IMR-90 (cell line): ENCODE measurements around the gene FLNA. TPM values are rescaled to one million over a fixed set of nuclear protein-coding genes. Genes with fewer than 3 reads are reported as not detected.

Experiments
- ATAC-seq: fragments of 200-7000 bp; cut with Tn5 transposase; 2 replicates; pipeline ENCODE4 v1.9.1; 2020; ENCODE audit warnings: low read depth, mild to moderate bottlenecking, moderate library complexity
- BruUV-seq: library from RNA; stranded (reverse); fragments of 400-500 nt; replicated peaks from 2 replicates; lab custom pipeline; 2021; lab: Mats Ljungman, UMichigan
- CTCF ChIA-PET: fragments of 300-600 bp; formaldehyde crosslinking; extraction: SDS; loops from one replicate; lab custom pipeline; 2021; ENCODE audit warnings: antibody characterized with exemption; lab: Yijun Ruan, JAX
- POLR2A ChIA-PET: fragments of 300-600 bp; sonication (Branson Sonifier 250); formaldehyde crosslinking; loops from one replicate; lab custom pipeline; 2022; ENCODE audit warnings: antibody characterized with exemption; ENCODE audit not compliant: unreplicated experiment; lab: Charles Lee
- DNase-seq: peaks from one replicate; pipeline ENCODE4 v3.0.0; 2013
- H2AFZ ChIP-seq: replicated peaks from 2 replicates; pipeline ENCODE3; 2013; ENCODE audit warnings: low read length, mild to moderate bottlenecking; ENCODE audit not compliant: poor library complexity
- H2AK5ac ChIP-seq: 2 replicates; pipeline ENCODE4 v1.6.1; 2013; ENCODE audit warnings: low read depth, low read length, inconsistent platforms
- H2AK9ac ChIP-seq: replicated peaks from 2 replicates; pipeline ENCODE3; 2013; ENCODE audit warnings: mild to moderate bottlenecking, low read depth, low read length, moderate library complexity; ENCODE audit not compliant: poor library complexity
- H2BK120ac ChIP-seq: 2 replicates; pipeline ENCODE4 v1.6.1; 2013; ENCODE audit warnings: low read depth, low read length, inconsistent platforms
- H2BK15ac ChIP-seq: 3 replicates; pipeline ENCODE4 v1.6.1; 2013; ENCODE audit warnings: low read depth, low read length, inconsistent platforms
- H2BK20ac ChIP-seq: 2 replicates; pipeline ENCODE4 v1.6.1; 2013; ENCODE audit warnings: low read depth, mild to moderate bottlenecking, inconsistent platforms, low read length, moderate library complexity
- H2BK5ac ChIP-seq: 2 replicates; pipeline ENCODE4 v1.6.1; 2013; ENCODE audit warnings: mild to moderate bottlenecking, low read depth, low read length, inconsistent platforms; ENCODE audit not compliant: poor library complexity, severe bottlenecking
- H3K14ac ChIP-seq: replicated peaks from 2 replicates; pipeline ENCODE4 v1.6.1; 2013; ENCODE audit warnings: low read depth, low read length, inconsistent platforms
- H3K18ac ChIP-seq: 2 replicates; pipeline ENCODE4 v1.6.1; 2013; ENCODE audit warnings: low read depth, low read length, control low read depth
- H3K23ac ChIP-seq: 2 replicates; pipeline ENCODE4 v1.6.1; 2013; ENCODE audit warnings: low read depth, low read length, inconsistent platforms
- H3K27ac ChIP-seq: 2 replicates; pipeline ENCODE4 v1.5.1; 2013; ENCODE audit warnings: mild to moderate bottlenecking, control low read depth, low read length; ENCODE audit not compliant: insufficient read depth
- H3K27me3 ChIP-seq: 2 replicates; pipeline ENCODE4 v1.6.1; 2013; ENCODE audit warnings: low read length; ENCODE audit not compliant: control insufficient read depth, insufficient read depth
- H3K36me3 ChIP-seq: 2 replicates; pipeline ENCODE4 v1.6.1; 2013; ENCODE audit warnings: low read length, mixed read lengths; ENCODE audit not compliant: control insufficient read depth, insufficient read depth
- H3K4ac ChIP-seq: 2 replicates; pipeline ENCODE4 v1.6.1; 2013; ENCODE audit warnings: low read depth, low read length, inconsistent platforms
- H3K4me1 ChIP-seq: 2 replicates; pipeline ENCODE4 v1.6.1; 2013; ENCODE audit warnings: low read length, mixed read lengths; ENCODE audit not compliant: control insufficient read depth, insufficient read depth
- H3K4me2 ChIP-seq: 2 replicates; pipeline ENCODE4 v1.6.1; 2013; ENCODE audit warnings: low read depth, mild to moderate bottlenecking, control low read depth, low read length, moderate library complexity
- H3K4me3 ChIP-seq: 2 replicates; pipeline ENCODE4 v1.5.1; 2013; ENCODE audit warnings: low read depth, mild to moderate bottlenecking, control low read depth, low read length, moderate library complexity; ENCODE audit not compliant: insufficient read depth
- H3K56ac ChIP-seq: 2 replicates; pipeline ENCODE4 v1.6.1; 2013; ENCODE audit warnings: low read length, inconsistent platforms; ENCODE audit not compliant: insufficient read depth; ENCODE audit errors: extremely low read depth
- H3K79me1 ChIP-seq, 2 experiments: 2 replicates each; pipeline ENCODE4 v1.6.1; 2013; ENCODE audit warnings: low read length in 2 of 2, inconsistent platforms in 1 of 2, low read depth in 1 of 2
- H3K9ac ChIP-seq: 2 replicates; pipeline ENCODE4 v1.6.1; 2013; ENCODE audit warnings: low read depth, low read length, control low read depth
- H3K9me1 ChIP-seq: 2 replicates; pipeline ENCODE4 v1.6.1; 2013; ENCODE audit warnings: low read length, inconsistent platforms; ENCODE audit not compliant: insufficient read depth
- H3K9me3 ChIP-seq: 2 replicates; pipeline ENCODE4 v1.6.1; 2013; ENCODE audit warnings: low read length; ENCODE audit not compliant: control insufficient read depth, insufficient read depth
- H4K20me1 ChIP-seq: 2 replicates; pipeline ENCODE4 v1.6.1; 2013; ENCODE audit warnings: low read length, inconsistent platforms; ENCODE audit not compliant: insufficient read depth
- H4K5ac ChIP-seq: 2 replicates; pipeline ENCODE4 v1.6.1; 2013; ENCODE audit warnings: mild to moderate bottlenecking, low read depth, low read length, control low read depth
- H4K8ac ChIP-seq, 2 experiments: 2 replicates each; pipeline ENCODE4 v1.6.1; 2013; ENCODE audit warnings: low read depth in 2 of 2, low read length in 2 of 2, control low read depth in 1 of 2, inconsistent platforms in 1 of 2
- H4K91ac ChIP-seq: 2 replicates; pipeline ENCODE4 v1.6.1; 2013; ENCODE audit warnings: low read depth, low read length, inconsistent platforms; ENCODE audit not compliant: insufficient read depth
- CEBPB ChIP-seq: IDR thresholded peaks from 2 replicates; pipeline ENCODE4 v1.6.1; 2012; ENCODE audit warnings: low read depth, low read length, improper control_type of control experiment
- CHD1 ChIP-seq: IDR thresholded peaks from 2 replicates; pipeline ENCODE4 v1.6.1; 2012; ENCODE audit warnings: low read depth, low read length, improper control_type of control experiment
- MAFK ChIP-seq: IDR thresholded peaks from 2 replicates; pipeline ENCODE4 v1.6.1; 2012; ENCODE audit warnings: low read depth, low read length, improper control_type of control experiment
- MAZ ChIP-seq: IDR thresholded peaks from 2 replicates; pipeline ENCODE4 v1.6.1; 2012; ENCODE audit warnings: low read depth, mild to moderate bottlenecking, low read length, improper control_type of control experiment, moderate library complexity, borderline replicate concordance
- NFE2L2 ChIP-seq: fragments of 150-350 bp; IDR thresholded peaks from 2 replicates; pipeline ENCODE4 v1.6.1; 2016; ENCODE audit warnings: low read depth, mild to moderate bottlenecking, low read length
- RAD21 ChIP-seq: IDR thresholded peaks from 2 replicates; pipeline ENCODE4 v1.6.1; 2012; ENCODE audit warnings: low read length, improper control_type of control experiment
- RCOR1 ChIP-seq: IDR thresholded peaks from 2 replicates; pipeline ENCODE4 v1.6.1; 2012; ENCODE audit warnings: mild to moderate bottlenecking, low read length, improper control_type of control experiment; ENCODE audit not compliant: insufficient replicate concordance
- SMC3 ChIP-seq: fragments of 150-350 bp; IDR thresholded peaks from 2 replicates; pipeline ENCODE4 v1.6.1; 2016; ENCODE audit warnings: low read depth, mild to moderate bottlenecking, antibody characterized with exemption, low read length, moderate library complexity
- WGBS, 2 experiments: methylation state at CpG; one replicate each; pipeline versions ENCODE4 v1.1.5 to v1.1.7; 2013; ENCODE audit warnings: missing lambda C conversion rate in 2 of 2; ENCODE audit not compliant: insufficient read length in 1 of 2; ENCODE audit errors: extremely low coverage in 2 of 2; 5-methylcytosine and 5-hydroxymethylcytosine counted together
- dilution Hi-C: fragments of 300-500 bp; cut with HindIII; formaldehyde crosslinking; loops from one replicate; pipeline ENCODE4 v1.14.3; 2018; ENCODE audit warnings: low sequenced_read_pairs; ENCODE audit not compliant: unreplicated experiment
- in situ Hi-C: fragments of 300-500 bp; cut with MboI; formaldehyde crosslinking; loops from 3 replicates; pipeline ENCODE4 v1.14.3; 2019; ENCODE audit warnings: low sequenced_read_pairs, inconsistent platforms, mixed read lengths
- intact Hi-C: fragments of 100-400 bp; cut with micrococcal nuclease; formaldehyde crosslinking; loops from 2 replicates; pipeline ENCODE4 v1.10.0; 2022
- polyA plus RNA-seq, 3 experiments: library from polyadenylated mRNA; depleted of rRNA; stranded (reverse); fragments of >200 nt; gene quantifications; 2 replicates each; pipeline ENCODE4 v1.2.3, GENCODE V29; 2012; ENCODE audit warnings: low replicate concordance in 1 of 3
- total RNA-seq: library from RNA; depleted of rRNA; stranded (reverse); fragments of >200 nt; gene quantifications from 2 replicates; pipeline ENCODE4 v1.2.3, GENCODE V29; 2012
- TF ChIP-seq, protein P1 (sequence below): conservative IDR thresholded peaks from 2 replicates; pipeline ENCODE4 v1.5.1; 2012; ENCODE audit warnings: mild to moderate bottlenecking, low read depth, low read length, improper control_type of control experiment
- TF ChIP-seq, protein P2 (sequence below): fragments of 150-350 bp; IDR thresholded peaks from 2 replicates; pipeline ENCODE4 v1.6.1; 2016; ENCODE audit warnings: low read depth, mild to moderate bottlenecking, low read length, moderate library complexity, borderline replicate concordance

Gene FLNA
- total and polyA plus RNA-seq, 2 of the 4 experiments (the other 2 are of a cell fraction), result 1,356 to 1,357 TPM

DNA sequence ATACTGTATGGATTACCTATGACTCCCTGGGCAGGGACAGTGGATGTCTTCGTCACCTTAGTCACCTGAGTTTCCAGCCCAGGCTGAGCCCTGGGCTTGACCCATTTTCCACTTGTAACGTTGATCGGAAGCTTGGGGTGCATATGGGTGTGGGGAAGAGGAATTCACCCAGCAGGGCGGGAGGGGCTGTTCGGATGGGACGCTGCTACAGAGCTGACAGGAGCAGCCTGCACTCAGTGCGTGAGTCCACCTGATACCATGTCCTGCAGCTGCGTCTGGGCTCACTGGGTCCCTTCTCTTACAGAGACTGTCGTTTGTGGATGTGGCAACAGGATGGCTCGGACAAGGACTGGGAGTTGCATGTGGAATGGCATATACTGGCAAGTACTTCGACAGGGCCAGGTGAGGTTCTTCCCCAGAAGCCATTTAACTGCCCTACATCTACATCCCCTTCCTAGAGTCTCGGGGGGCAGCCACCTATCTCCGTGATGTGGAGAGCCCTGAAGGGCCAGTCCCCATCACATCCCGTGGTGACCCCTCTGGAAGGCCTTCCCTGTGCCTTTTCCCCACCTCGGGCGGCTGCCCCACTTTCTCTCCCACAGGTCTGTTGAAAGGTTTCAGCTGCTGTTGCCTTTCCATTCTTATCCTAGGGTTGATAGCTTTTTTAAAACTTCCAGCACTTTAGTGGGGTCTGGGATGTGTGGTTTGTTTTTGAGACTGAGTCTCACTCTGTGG lies 65.2 kb downstream of the FLNA start:
- ChIA-PET CTCF (interaction anchor here (0.6 kb wide), 1 partner anchor 307 kb away, joined by 4 read pairs; no protein-coding TSS in a partner anchor), POLR2A (no interaction called here)
- Histone ChIP-seq H2AFZ (peak overlapping the region; percentile 26), H2BK20ac (no peak overlapping the region), H2BK15ac (no peak overlapping the region), H2AK5ac (no peak overlapping the region), H4K5ac (no peak overlapping the region), H3K14ac (no peak overlapping the region), H4K8ac (no peak overlapping the region), H3K56ac (no peak overlapping the region), H3K27ac (no peak overlapping the region), H2AK9ac (no peak overlapping the region), H3K27me3 (peaks cover 5% of the 10 kb centered on the region; the same call in 1 of the 2 replicates), H2BK120ac (no peak overlapping the region), H3K4ac (no peak overlapping the region), H3K79me1 (no peaks in the 10 kb centered on the region), H4K91ac (no peak overlapping the region), H3K4me2 (no peak overlapping the region), H4K20me1 (no peaks in the 10 kb centered on the region), H3K4me3 (no peak overlapping the region), H3K4me1 (no peaks in the 10 kb centered on the region), H3K9me1 (no peaks in the 10 kb centered on the region; the same call in 1 of the 2 replicates), H3K18ac (no peak overlapping the region), H3K23ac (no peak overlapping the region), H3K9ac (no peak overlapping the region), H3K36me3 (no peaks in the 10 kb centered on the region), H3K9me3 (no peaks in the 10 kb centered on the region), H2BK5ac (no peak overlapping the region)
- ATAC-seq (no peak), DNase-seq (no peak)
- BruUV-seq, result no TSS peak
- WGBS, 2 experiments, result 55% methylated on average over 5 of the region's 16 CpGs; no CpG with 5 or more reads in 1 of the 2 experiments
- dilution Hi-C loops, result no loop called here
- TF ChIP-seq CEBPB, result no peak
- no peak for TF ChIP-seq SMC3
- TF ChIP-seq RCOR1, result no peak
- TF ChIP-seq MAFK, result no peak
- TF ChIP-seq, protein P1, sequence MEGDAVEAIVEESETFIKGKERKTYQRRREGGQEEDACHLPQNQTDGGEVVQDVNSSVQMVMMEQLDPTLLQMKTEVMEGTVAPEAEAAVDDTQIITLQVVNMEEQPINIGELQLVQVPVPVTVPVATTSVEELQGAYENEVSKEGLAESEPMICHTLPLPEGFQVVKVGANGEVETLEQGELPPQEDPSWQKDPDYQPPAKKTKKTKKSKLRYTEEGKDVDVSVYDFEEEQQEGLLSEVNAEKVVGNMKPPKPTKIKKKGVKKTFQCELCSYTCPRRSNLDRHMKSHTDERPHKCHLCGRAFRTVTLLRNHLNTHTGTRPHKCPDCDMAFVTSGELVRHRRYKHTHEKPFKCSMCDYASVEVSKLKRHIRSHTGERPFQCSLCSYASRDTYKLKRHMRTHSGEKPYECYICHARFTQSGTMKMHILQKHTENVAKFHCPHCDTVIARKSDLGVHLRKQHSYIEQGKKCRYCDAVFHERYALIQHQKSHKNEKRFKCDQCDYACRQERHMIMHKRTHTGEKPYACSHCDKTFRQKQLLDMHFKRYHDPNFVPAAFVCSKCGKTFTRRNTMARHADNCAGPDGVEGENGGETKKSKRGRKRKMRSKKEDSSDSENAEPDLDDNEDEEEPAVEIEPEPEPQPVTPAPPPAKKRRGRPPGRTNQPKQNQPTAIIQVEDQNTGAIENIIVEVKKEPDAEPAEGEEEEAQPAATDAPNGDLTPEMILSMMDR, result no peak
- TF ChIP-seq, protein P2, sequence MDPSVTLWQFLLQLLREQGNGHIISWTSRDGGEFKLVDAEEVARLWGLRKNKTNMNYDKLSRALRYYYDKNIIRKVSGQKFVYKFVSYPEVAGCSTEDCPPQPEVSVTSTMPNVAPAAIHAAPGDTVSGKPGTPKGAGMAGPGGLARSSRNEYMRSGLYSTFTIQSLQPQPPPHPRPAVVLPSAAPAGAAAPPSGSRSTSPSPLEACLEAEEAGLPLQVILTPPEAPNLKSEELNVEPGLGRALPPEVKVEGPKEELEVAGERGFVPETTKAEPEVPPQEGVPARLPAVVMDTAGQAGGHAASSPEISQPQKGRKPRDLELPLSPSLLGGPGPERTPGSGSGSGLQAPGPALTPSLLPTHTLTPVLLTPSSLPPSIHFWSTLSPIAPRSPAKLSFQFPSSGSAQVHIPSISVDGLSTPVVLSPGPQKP, result no peak
- no peak for TF ChIP-seq CHD1
- no peak for TF ChIP-seq RAD21
- TF ChIP-seq MAZ, result no peak
- no peak for TF ChIP-seq NFE2L2
- in situ Hi-C loops, result no loop called here
- intact Hi-C loops, result no loop called here
